GM18951 (cell line): ENCODE measurements around the gene PTK7.

Experiments used
- POLR2A ChIP-seq: IDR thresholded peaks from 4 replicates; pipeline ENCODE4 v1.6.1; 2011; ENCODE audit warnings: mild to moderate bottlenecking; ENCODE audit not compliant: insufficient read length, insufficient read depth; ENCODE audit errors: extremely low read depth
- in situ Hi-C: fragments of 300-500 bp; cut with MboI; formaldehyde crosslinking; loops from one replicate; pipeline ENCODE4 v1.12.0; 2022; ENCODE audit warnings: low sequenced_read_pairs, mixed read lengths, inconsistent platforms; ENCODE audit not compliant: unreplicated experiment

Gene PTK7

GRCh38 chr6:43203718-43204095, 127.6 kb downstream of the PTK7 start:
- no peak for TF ChIP-seq POLR2A
- in situ Hi-C loops, result no loop called here

- in situ Hi-C loops, result no loop called here
- no peak for TF ChIP-seq POLR2A
Measured at GRCh38 chr6:43204271-43205105, 128.4 kb downstream of the PTK7 start.

- TF ChIP-seq POLR2A, result no peak
- in situ Hi-C loops, result no loop called here
Measured at GRCh38 chr6:43205849-43206248, 129.7 kb downstream of the PTK7 start.

- in situ Hi-C loops, result no loop called here
- no peak for TF ChIP-seq POLR2A
Measured at GRCh38 chr6:43207286-43207685, 131.2 kb downstream of the PTK7 start.
